HG03175 (cell line): ENCODE measurements around the gene CCDC149.

Source experiments
- ATAC-seq: cut with Tn5 transposase; IDR thresholded peaks from one replicate; pipeline ENCODE4 v1.9.1; 2021; ENCODE audit warnings: mild to moderate bottlenecking, moderate library complexity; ENCODE audit not compliant: unreplicated experiment

The CCDC149 gene

DNA sequence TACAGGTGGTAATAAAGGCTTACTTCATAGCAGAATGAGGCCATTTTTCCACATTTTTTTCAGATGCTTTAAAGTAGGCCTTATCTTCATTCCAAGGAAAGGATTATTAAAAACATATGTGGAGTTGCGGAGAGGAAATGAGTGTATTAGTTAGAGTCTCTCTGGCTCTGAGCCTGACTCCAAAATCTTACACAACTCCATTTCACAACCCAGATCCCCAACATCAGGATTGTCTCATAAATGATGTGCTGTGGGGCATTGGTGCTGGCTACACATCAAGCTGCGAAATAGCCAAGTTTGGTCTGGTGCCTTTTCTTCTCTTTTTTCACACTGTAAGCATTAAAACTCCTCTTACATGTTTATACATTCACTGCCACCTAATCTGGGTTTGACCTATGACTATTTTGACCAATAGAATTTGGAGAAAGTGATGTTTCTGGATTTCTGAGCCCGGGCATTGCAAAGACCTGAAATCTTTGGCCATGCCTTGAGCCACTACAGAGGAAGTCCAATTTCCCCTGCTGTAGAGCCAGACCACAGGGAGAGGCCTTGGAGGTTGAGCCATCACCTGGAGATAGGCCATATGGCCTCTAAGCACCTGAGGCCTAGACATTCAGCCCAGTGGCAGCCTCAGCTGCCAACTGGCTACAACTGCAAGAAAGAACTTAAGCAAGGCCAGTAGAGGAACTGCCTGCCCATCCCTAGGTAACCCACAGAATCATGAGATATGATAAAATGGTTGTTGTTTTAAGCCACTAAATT lies 134.2 kb downstream of the CCDC149 start:
- ATAC-seq = no peak

DNA sequence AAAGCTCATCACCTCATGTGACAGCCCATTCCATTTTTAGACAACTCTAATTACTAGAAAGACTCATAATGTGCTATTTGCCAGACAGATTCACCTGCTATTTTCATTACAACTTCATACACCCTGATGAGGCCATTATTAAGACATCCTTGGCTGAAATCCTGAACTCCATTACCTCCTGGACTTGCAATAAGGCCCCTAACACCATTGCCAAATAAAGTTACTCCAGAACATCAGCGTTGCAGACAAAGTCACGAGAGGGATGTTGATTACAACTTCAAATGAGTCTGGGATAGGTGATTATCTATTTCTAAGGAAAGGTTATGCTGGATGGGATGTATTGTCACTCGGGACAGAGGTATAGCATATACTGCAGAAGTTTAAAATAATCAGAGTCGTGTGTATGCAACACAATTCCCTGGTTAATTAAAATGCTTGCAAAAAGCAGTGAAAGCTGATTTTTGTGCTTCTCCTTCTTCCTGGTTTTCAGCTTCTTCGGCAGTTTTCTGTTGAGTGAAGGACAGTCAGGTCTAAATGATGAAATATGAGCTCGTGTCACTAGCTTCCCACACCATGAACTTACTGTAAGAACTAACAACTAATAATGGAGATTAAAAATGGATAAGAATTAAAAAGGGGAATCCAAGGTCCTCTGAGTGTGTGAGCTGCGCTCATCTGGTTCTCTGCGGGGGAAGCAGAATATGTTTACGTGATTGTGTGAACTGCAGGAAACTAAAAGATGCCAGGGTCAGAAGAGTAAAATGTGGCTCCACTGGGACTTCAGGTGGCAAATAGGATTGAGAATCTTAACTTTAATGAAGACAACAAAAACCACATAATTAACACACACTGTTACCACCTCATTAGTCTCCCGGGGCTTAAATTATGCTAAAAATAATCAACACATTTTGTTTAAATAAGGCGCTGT lies 135.0 kb downstream of the CCDC149 start:
- no peak for ATAC-seq

- no peak for ATAC-seq
Measured at GRCh38 chr4:24775750-24776149, 137.1 kb downstream of the CCDC149 start.

GRCh38 chr4:24775032-24775605 lies 137.7 kb downstream of the CCDC149 start:
- no peak for ATAC-seq

DNA sequence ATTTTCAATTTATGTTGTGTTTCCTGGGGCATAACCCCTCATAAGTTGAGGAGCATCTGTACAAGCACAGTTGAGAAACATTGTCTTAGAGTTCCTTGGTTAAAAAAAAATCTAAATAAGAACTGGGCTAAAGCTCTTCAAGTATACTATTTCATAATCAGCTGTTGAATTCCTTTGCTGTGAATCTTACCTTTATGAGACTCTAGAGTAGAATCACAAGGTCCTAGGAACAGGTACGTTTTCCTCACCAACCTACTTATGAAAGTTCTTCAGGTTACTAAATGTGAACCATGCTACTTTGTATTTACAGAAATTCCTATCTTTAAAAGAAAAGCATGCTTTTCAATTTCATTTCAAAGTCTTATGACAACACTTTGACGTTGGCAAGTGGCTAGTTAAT lies 138.4 kb downstream of the CCDC149 start:
- no peak for ATAC-seq

DNA sequence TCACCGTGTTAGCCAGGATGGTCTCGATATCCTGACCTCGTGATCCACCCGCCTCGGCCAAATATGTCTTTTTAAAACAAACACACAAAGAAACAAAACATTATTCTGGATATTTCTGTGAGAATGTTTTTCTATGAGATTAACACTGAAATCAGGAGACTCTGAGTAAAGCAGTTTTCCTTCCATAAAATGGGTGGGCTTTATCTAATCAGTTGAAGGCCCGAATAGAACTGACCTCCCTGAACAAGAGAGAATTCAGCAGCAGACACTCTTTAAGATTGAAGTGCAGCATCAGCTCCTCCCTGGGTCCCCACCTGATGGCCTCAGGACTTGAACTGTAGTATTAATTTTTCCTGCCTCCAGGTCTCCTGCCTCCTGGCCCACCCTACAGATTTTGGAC lies 139.9 kb downstream of the CCDC149 start:
- ATAC-seq = no peak

- no peak for ATAC-seq
Measured at GRCh38 chr4:24772061-24772705, 140.7 kb downstream of the CCDC149 start.

DNA sequence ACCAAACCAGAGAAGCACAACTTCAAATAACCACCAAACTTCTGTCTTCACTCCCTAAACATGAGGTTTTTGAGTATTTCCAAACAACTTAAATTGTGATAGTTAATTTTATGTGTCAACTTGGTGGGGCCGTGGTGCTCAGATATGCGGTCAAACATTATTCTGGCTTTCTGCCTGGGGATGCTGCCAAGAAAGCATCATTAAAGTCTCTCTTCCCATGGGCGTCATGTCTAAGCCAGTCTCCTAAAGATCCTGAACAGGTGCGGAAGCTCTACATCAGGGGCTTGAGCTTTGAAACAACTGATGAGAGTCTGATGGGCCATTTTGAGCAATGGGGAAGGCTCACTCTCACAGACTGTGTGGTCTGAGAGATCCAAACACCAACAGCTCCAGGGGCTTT lies 141.6 kb downstream of the CCDC149 start:
- no peak for ATAC-seq

- no peak for ATAC-seq
Measured at GRCh38 chr4:24770667-24771066, 142.2 kb downstream of the CCDC149 start.

DNA sequence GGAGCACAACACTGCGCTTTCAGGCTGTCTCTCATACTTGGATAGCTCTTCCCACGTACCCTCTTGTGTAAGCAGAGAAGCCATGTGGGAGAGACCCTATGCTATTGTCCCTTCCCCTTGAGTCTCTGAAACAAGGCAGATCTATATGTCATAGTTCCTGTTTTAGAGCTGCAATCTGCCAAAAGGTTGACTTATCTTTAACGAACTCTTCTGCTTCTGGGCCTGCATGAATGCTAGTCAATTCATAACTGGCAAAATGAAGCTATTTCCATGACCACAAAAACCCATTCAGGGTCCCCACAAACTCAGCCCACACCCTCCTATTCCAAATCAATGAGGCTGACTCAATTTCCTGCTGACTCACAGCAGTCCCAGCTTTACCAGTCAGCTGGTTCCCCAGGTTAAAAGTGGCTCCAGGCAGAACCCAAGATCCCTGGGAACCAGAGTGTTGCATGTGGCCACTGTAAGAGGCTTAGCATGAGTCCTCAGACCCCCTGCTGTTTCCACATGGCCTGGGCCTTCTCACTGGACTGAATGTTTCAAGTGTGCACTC lies 142.7 kb downstream of the CCDC149 start:
- peak; percentile 75 for ATAC-seq

DNA sequence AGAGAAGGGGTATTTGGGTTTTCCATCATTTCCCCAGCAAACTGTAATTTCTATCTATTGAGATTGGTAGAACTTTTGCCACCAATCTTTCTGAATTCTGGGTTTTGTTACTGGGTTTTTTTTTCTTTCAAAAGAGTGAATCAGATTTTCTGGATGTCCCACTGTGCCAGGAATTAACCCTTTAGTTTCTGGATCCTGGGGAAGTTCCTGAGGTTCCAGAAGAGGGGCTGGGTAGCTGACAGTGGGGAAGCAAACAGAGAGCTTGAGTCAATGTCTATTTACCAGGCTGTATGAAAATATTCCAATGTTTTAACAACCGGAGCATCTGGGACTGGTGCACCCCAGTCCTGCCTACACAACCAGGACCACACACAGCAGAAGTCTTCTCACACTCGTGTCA lies 143.3 kb downstream of the CCDC149 start:
- no peak for ATAC-seq

DNA sequence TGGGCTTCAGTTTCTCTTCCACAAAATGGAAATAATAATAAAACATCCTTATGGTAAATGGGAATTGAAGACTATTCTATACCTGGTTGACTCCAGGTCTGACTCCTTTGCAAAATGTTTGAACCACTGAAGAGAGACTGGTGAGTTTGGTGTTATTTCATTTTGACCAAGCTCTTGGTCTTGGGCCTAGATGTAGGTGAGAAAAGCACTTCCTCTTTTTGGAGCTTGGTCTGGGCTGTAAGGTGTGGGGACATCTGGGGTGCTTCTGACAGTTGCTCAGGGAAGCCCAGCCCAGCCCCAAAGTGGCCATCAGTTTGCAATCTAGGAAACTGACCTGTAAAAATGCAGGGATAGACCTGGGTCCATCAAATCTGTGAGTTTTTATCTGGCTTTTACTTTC lies 144.2 kb downstream of the CCDC149 start:
- ATAC-seq = peak; percentile 87

- peak; percentile 20 for ATAC-seq
Measured at GRCh38 chr4:24768006-24768405, 144.8 kb downstream of the CCDC149 start.

GRCh38 chr4:24765376-24765988 lies 147.4 kb downstream of the CCDC149 start:
- no peak for ATAC-seq

GRCh38 chr4:24764345-24764744 lies 148.5 kb downstream of the CCDC149 start:
- ATAC-seq = no peak

- ATAC-seq = no peak
Measured at GRCh38 chr4:24763631-24764297, 149.1 kb downstream of the CCDC149 start.
